ENCODE measurements around the gene SLAMF1.

- TF ChIP-seq POLR2A (IDR thresholded peaks at IDR 0.05) = no peak
- no peak for TF ChIP-seq CTCF (IDR thresholded peaks at IDR 0.05)
Observed at GRCh38 chr1:160629286-160630210, 17.3 kb downstream of the SLAMF1 start.

Data from adrenal gland (tissue), 5 donors.